GM12891 (cell line): ENCODE measurements around the gene NCAM1.

Source experiments
- DNase-seq: peaks from one replicate; pipeline ENCODE4 v3.0.0; 2011; ENCODE audit warnings: low spot score; ENCODE audit not compliant: insufficient read length
- FAIRE-seq: peaks from 2 replicates; lab custom pipeline; 2011; peaks lifted over from hg19 to GRCh38; lab: Jason Lieb, UNC
- PAX5 ChIP-seq: IDR thresholded peaks from 2 replicates; pipeline ENCODE4 v1.6.1; 2011; ENCODE audit warnings: low read length, moderate library complexity, mild to moderate bottlenecking; ENCODE audit not compliant: insufficient read depth, severe bottlenecking
- POLR2A ChIP-seq: IDR thresholded peaks from 2 replicates; pipeline ENCODE4 v1.6.1; 2011; ENCODE audit warnings: low read depth, low read length, control low read depth
- POLR2AphosphoS5 ChIP-seq: IDR thresholded peaks from 2 replicates; pipeline ENCODE4 v1.6.1; 2011; ENCODE audit warnings: low read depth, low read length, control low read depth
- POU2F2 ChIP-seq: IDR thresholded peaks from 2 replicates; pipeline ENCODE4 v1.6.1; 2011; ENCODE audit warnings: low read depth, mild to moderate bottlenecking, control low read depth, low read length, moderate library complexity
- SPI1 ChIP-seq: IDR thresholded peaks from 2 replicates; pipeline ENCODE4 v1.6.1; 2011; ENCODE audit warnings: low read depth, low read length, control low read depth
- TAF1 ChIP-seq: IDR thresholded peaks from 2 replicates; pipeline ENCODE4 v1.6.1; 2011; ENCODE audit warnings: low read depth, low read length, control low read depth

Gene NCAM1

GRCh38 chr11:113138731-113139130, 177.5 kb downstream of the NCAM1 start:
- TF ChIP-seq TAF1 (no peak), SPI1 (no peak), POLR2AphosphoS5 (no peak), POLR2A (no peak), POU2F2 (no peak), PAX5 (no peak)
- no peak for FAIRE-seq
- no peak for DNase-seq

GRCh38 chr11:113141010-113141409, 179.8 kb downstream of the NCAM1 start:
- TF ChIP-seq PAX5 (no peak), TAF1 (no peak), POU2F2 (no peak), POLR2A (no peak), POLR2AphosphoS5 (no peak), SPI1 (no peak)
- FAIRE-seq (no peak), DNase-seq (no peak)

GRCh38 chr11:113142508-113142907, 181.3 kb downstream of the NCAM1 start:
- TF ChIP-seq POU2F2 (no peak), SPI1 (no peak)
- FAIRE-seq = no peak
- DNase-seq = no peak

GRCh38 chr11:113147249-113147648, 186.0 kb downstream of the NCAM1 start:
- DNase-seq (no peak), FAIRE-seq (no peak)
- TF ChIP-seq POLR2AphosphoS5 (no peak), PAX5 (no peak), POU2F2 (no peak), TAF1 (no peak), POLR2A (no peak), SPI1 (no peak)

GRCh38 chr11:113148076-113148475, 186.9 kb downstream of the NCAM1 start:
- TF ChIP-seq POLR2AphosphoS5 (no peak), POU2F2 (no peak), SPI1 (no peak), POLR2A (no peak), PAX5 (no peak), TAF1 (no peak)
- DNase-seq (no peak), FAIRE-seq (no peak)

GRCh38 chr11:113148652-113149051, 187.4 kb downstream of the NCAM1 start:
- no peak for FAIRE-seq
- no peak for DNase-seq
- no peak for TF ChIP-seq TAF1
- no peak for TF ChIP-seq POLR2A
- no peak for TF ChIP-seq POLR2AphosphoS5

- DNase-seq (no peak), FAIRE-seq (no peak)
- no peak for TF ChIP-seq SPI1
- no peak for TF ChIP-seq POLR2A
- no peak for TF ChIP-seq POU2F2
- TF ChIP-seq POLR2AphosphoS5 = no peak
- no peak for TF ChIP-seq TAF1
- no peak for TF ChIP-seq PAX5
Observed at GRCh38 chr11:113151521-113151920, 190.3 kb downstream of the NCAM1 start.

GRCh38 chr11:113152500-113152899, 191.3 kb downstream of the NCAM1 start:
- no peak for TF ChIP-seq POLR2AphosphoS5
- no peak for TF ChIP-seq PAX5
- no peak for TF ChIP-seq SPI1
- no peak for TF ChIP-seq TAF1
- no peak for TF ChIP-seq POLR2A
- TF ChIP-seq POU2F2 = no peak
- no peak for DNase-seq
- FAIRE-seq = no peak

GRCh38 chr11:113153847-113154246, 192.6 kb downstream of the NCAM1 start:
- DNase-seq (no peak), FAIRE-seq (no peak)
- TF ChIP-seq POLR2A (no peak), PAX5 (no peak), POU2F2 (no peak), SPI1 (no peak), TAF1 (no peak), POLR2AphosphoS5 (no peak)

GRCh38 chr11:113159988-113160807, 199.0 kb downstream of the NCAM1 start:
- DNase-seq = no peak
- TF ChIP-seq SPI1 = no peak
- no peak for TF ChIP-seq POU2F2
- FAIRE-seq = no peak
